ENCODE data around the gene PDP2. TPM values are rescaled to one million over a fixed set of nuclear protein-coding genes. Genes with fewer than 3 reads are reported as not detected.
A peak's percentile ranks its signal among the peaks of the same experiment; 100 is the strongest.

Gene PDP2
- total RNA-seq, 3 donors from 2014 or later: 15.5 to 23.5 (median 23.2) TPM

- Histone ChIP-seq H3K4me3 (no peak overlapping the region), H3K4me1 (ENCODE audit: low read depth) (peaks cover 8% of the 10 kb centered on the region), H3K36me3 (ENCODE audit: low read depth) (no peaks in the 10 kb centered on the region), H3K9me3 (no peaks in the 10 kb centered on the region)
- ATAC-seq (no peak), DNase-seq (no peak)
- TF ChIP-seq CTCF (IDR thresholded peaks at IDR 0.05): no peak
- intact Hi-C loops (cut with DNase I, micrococcal nuclease): no loop called here
These were observed 43.0 kb downstream of the PDP2 start for GRCh38 chr16:66923247-66923731.

- Histone ChIP-seq H3K4me1 (ENCODE audit: low read depth) (peaks cover 8% of the 10 kb centered on the region), H3K4me3 (no peak overlapping the region), H3K36me3 (ENCODE audit: low read depth) (no peaks in the 10 kb centered on the region), H3K9me3 (no peaks in the 10 kb centered on the region)
- DNase-seq: peak in 1 of 3 donors; percentile 58
- intact Hi-C loops (cut with DNase I, micrococcal nuclease): no loop called here
- no peak for TF ChIP-seq CTCF (IDR thresholded peaks at IDR 0.05)
- peak; percentile 58 for ATAC-seq
These were observed 43.6 kb downstream of the PDP2 start for GRCh38 chr16:66923866-66924265.

GRCh38 chr16:66924527-66925321 is 44.4 kb downstream of the PDP2 start:
- no peaks in the 10 kb centered on the region for H3K9me3 ChIP-seq
- ATAC-seq: peak; percentile 80
- no peak overlapping the region for H3K4me3 ChIP-seq
- TF ChIP-seq CTCF (IDR thresholded peaks at IDR 0.05): peak; percentile 39
- H3K4me1 ChIP-seq (ENCODE audit: low read depth): peaks cover 8% of the 10 kb centered on the region
- intact Hi-C loops (cut with DNase I, micrococcal nuclease): loop anchor here in 1 of 2 donors (5.0 kb wide), 1 partner anchor 32 kb away; no protein-coding TSS in a partner anchor
- DNase-seq: peak; percentile 65 to 71 (median 69)
- no peaks in the 10 kb centered on the region for H3K36me3 ChIP-seq (ENCODE audit: low read depth)

GRCh38 chr16:66925322-66925840 is 45.1 kb downstream of the PDP2 start, which contains the start of gene RRAD:
Gene RRAD (minus strand): TSS chr16:66925535. CDS start chr16:66925179, 356 bp downstream.
- DNase-seq: peak in 1 of 3 donors; percentile 53

More at GRCh38 chr16:66925322-66925840, 45.1 kb downstream of the PDP2 start, which contains the start of gene RRAD:
- Histone ChIP-seq H3K4me1 (ENCODE audit: low read depth) (peaks cover 8% of the 10 kb centered on the region), H3K4me3 (no peak within 1 kb of the TSS), H3K9me3 (no peaks in the 10 kb centered on the region), H3K36me3 (ENCODE audit: low read depth) (no peaks in the 10 kb centered on the region)
- TF ChIP-seq CTCF (IDR thresholded peaks at IDR 0.05): no peak
- ATAC-seq: peak; percentile 22
- intact Hi-C loops (cut with DNase I, micrococcal nuclease): loop anchor here in 1 of 2 donors (5.0 kb wide), 1 partner anchor 33 kb away; no protein-coding TSS in a partner anchor

Measured in mucosa of descending colon (tissue), 3 donors.